Stimulated activated CD4-positive, alpha-beta T cell treated with anti-CD3 and anti-CD28 coated beads, Interleukin-1b, Interleukin-23, amount 100 ng/mL, for 48 hours (primary cell): Measurements from ENCODE around the gene BTBD1.
A peak's percentile ranks its signal among the peaks of the same experiment; 100 is the strongest.

Experiments
- DNase-seq: peaks from one replicate; pipeline ENCODE4 v3.0.0-alpha.2; 2020

The BTBD1 gene

GRCh38 chr15:83066734-83067637 lies at the start of gene BTBD1:
Gene BTBD1 (minus strand): TSS chr15:83067252. CDS start chr15:83067151, 101 bp downstream.
- DNase-seq = peak; percentile 94

- no peak for DNase-seq
Observed at GRCh38 chr15:83115831-83116565, 48.9 kb upstream of the BTBD1 start.

GRCh38 chr15:83115410-83115809 lies 48.4 kb upstream of the BTBD1 start:
- peak; percentile 15 for DNase-seq

- DNase-seq = no peak
Observed at GRCh38 chr15:83114856-83115255, 47.8 kb upstream of the BTBD1 start.

GRCh38 chr15:83113881-83114674 lies 47.0 kb upstream of the BTBD1 start:
- no peak for DNase-seq

GRCh38 chr15:83112956-83113299 lies 45.9 kb upstream of the BTBD1 start:
- DNase-seq = no peak

GRCh38 chr15:83112233-83112955 lies 45.3 kb upstream of the BTBD1 start:
- no peak for DNase-seq

- DNase-seq = no peak
Observed at GRCh38 chr15:83111149-83111548, 44.1 kb upstream of the BTBD1 start.

- DNase-seq = no peak
Observed at GRCh38 chr15:83110381-83110780, 43.3 kb upstream of the BTBD1 start.

- no peak for DNase-seq
Observed at GRCh38 chr15:83109532-83109931, 42.5 kb upstream of the BTBD1 start.

GRCh38 chr15:83108266-83109219 lies 41.5 kb upstream of the BTBD1 start:
- DNase-seq = no peak

GRCh38 chr15:83107841-83108181 lies 40.8 kb upstream of the BTBD1 start:
- no peak for DNase-seq

GRCh38 chr15:83106994-83107840 lies 40.2 kb upstream of the BTBD1 start, which contains the start of gene TM6SF1:
Gene TM6SF1 (plus strand): TSS chr15:83107645. CDS start chr15:83107681, 36 bp downstream.
- no peak for DNase-seq

- DNase-seq = no peak
Observed at GRCh38 chr15:83105440-83105839, 38.4 kb upstream of the BTBD1 start.

GRCh38 chr15:83104141-83104540 lies 37.1 kb upstream of the BTBD1 start:
- DNase-seq = no peak

GRCh38 chr15:83102346-83102745 lies 35.3 kb upstream of the BTBD1 start:
- DNase-seq = no peak

- no peak for DNase-seq
Observed at GRCh38 chr15:83100097-83100646, 33.1 kb upstream of the BTBD1 start.

- no peak for DNase-seq
Observed at GRCh38 chr15:83099290-83099689, 32.2 kb upstream of the BTBD1 start.

- no peak for DNase-seq
Observed at GRCh38 chr15:83098079-83098478, 31.0 kb upstream of the BTBD1 start.

- no peak for DNase-seq
Observed at GRCh38 chr15:83094583-83094982, 27.5 kb upstream of the BTBD1 start.
